ENCODE data around the gene HNRNPA1. TPM values are rescaled to one million over a fixed set of nuclear protein-coding genes. Genes with fewer than 3 reads are reported as not detected.
"Not testable (repeated sequence)": the region's sequence is repeated elsewhere in the genome, so short reads cannot be mapped to it uniquely, and the experiment has no call there.

Gene HNRNPA1
- total RNA-seq: 1,437 and 1,470 TPM in 2 replicates
- polyA plus RNA-seq: 340 and 566 TPM in 2 replicates
- polyA plus RNA-seq (2011; cell fraction: cytosol; rRNA removed): 1,013 and 1,302 TPM in 2 replicates
- polyA plus RNA-seq (2011; cell fraction: nucleus; rRNA removed): 710 and 849 TPM in 2 replicates
- polyA plus RNA-seq (2012): 1,410 and 1,644 TPM in 2 replicates
- 867 and 877 TPM in 2 replicates for polyA minus RNA-seq
- 521 TPM for polyA minus RNA-seq (2011; cell fraction: cytosol; rRNA and poly(A)+ RNA removed)
- polyA minus RNA-seq (2011; cell fraction: nucleus; rRNA and poly(A)+ RNA removed): 264 and 350 TPM in 2 replicates
- Bru-seq, nascent RNA: percentile 100 among the genes with signal in this experiment
- percentile 100 among the genes with signal in this experiment for BruChase-seq, experiment 1, labeled RNA remaining after a 6-hour chase
- percentile 100 among the genes with signal in this experiment for BruChase-seq, experiment 2, labeled RNA remaining after a 2-hour chase
- long read RNA-seq, full-length matches to known transcripts: 1,752 of 1,956 reads
- long read RNA-seq, partial matches to known transcripts: 132 of 1,956 reads
- long read RNA-seq, other reads (novel, unspliced or antisense): 72 of 1,956 reads

DNA sequence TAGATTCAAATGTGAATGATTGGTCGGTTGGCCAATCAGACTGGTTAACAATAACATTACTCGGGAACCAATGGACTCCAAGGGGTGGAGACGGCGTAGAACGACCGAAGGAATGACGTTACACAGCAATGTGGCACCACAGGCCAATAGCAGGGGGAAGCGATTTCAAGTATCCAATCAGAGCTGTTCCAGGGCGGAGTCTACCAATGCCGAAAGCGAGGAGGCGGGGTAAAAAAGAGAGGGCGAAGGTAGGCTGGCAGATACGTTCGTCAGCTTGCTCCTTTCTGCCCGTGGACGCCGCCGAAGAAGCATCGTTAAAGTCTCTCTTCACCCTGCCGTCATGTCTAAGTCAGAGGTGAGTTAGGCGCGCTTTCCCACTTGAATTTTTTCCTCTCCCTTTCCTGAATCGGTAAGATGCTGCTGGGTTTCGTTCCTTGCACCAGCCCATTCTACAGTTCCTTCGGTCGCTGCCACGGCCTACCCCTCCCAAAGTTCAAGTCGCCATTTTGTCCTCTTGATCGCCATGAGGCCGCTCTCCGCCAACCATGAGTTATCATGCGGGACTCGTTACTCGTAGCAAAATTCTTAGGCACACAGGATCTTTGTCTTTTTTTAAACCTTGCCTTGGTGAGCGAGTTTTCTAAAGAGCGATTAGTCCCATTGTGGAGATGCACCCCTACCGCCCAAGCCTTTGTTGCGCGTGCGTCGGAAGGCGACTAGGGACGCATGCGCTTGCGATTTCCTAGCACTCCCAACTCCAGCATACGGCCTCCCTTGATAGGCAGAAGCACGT is at the start of gene HNRNPA1:
Gene HNRNPA1 (plus strand): TSS at position 259 of the 793 bp plus-strand sequence. CDS start 82 bp downstream, at position 341.
- peak; percentile 94 for FAIRE-seq
- POLR2A ChIA-PET: interaction anchor here (0.7 to 3.2 kb wide), 11 partner anchors 10 to 136 kb away, joined by 3 to 29 read pairs (median 7); partner anchors contain the start of gene COPZ1

DNA sequence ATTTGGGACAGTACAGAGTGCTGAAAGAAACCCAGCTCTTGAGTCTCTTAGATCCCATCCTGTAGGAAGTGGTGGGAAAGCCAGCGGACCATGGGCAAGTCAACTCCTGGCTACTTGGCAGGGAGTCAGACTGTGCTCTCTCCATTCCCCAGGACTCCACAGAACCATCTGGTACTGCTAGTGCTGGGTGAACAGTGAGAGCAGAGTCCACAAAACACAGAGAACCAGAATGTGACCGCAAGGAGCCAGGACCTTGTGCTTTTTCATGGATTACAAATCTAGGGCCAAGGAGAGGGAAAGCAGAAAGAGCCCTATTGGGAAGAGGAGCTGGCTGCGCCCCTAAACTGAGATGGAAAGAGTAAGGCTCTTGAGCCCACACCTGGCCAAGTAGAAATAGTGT is 49.3 kb upstream of the HNRNPA1 start:
- H4K20me1 ChIP-seq (replicated peaks; ENCODE audit: control insufficient read depth, extremely low read depth, insufficient read depth, low read length); H3K4me2 ChIP-seq (ENCODE audit: insufficient read depth, low read length); H3K36me3 ChIP-seq (ENCODE audit: control insufficient read depth in 2 of 2, extremely low read depth in 1 of 2, insufficient read depth in 2 of 2, low read length in 2 of 2); intact Hi-C loops (cut with micrococcal nuclease); H2AFZ ChIP-seq (ENCODE audit: low read depth, low read length); H3K4me3 ChIP-seq (replicated peaks in 1 of 3; ENCODE audit: insufficient read depth in 1 of 3, low read depth in 1 of 3, low read length in 3 of 3); H3K9ac ChIP-seq (replicated peaks; ENCODE audit: extremely low read depth, insufficient read depth, low read length); dilution Hi-C loops (cut with MboI; ENCODE audit: extremely low pct_ligation_motif_present, low sequenced_read_pairs); H3K79me2 ChIP-seq (ENCODE audit: control insufficient read depth, insufficient read depth, low read length); H3K9me3 ChIP-seq (replicated peaks; ENCODE audit: control insufficient read depth, insufficient read depth, low read length); POLR2A ChIA-PET; FAIRE-seq; H3K9me1 ChIP-seq (replicated peaks; ENCODE audit: control insufficient read depth, extremely low read depth, insufficient read depth, low read length); DNase-seq (ENCODE audit: low read depth, low spot score); H3K27ac ChIP-seq (ENCODE audit: insufficient read depth, low read depth, low read length); BruUV-seq (replicated peaks); H3K27me3 ChIP-seq (ENCODE audit: control insufficient read depth in 2 of 2, insufficient read depth in 2 of 2, low read length in 2 of 2): not testable (repeated sequence)
- H3K4me1 ChIP-seq (ENCODE audit: control insufficient read depth, extremely low read depth, insufficient read depth, low read length): peaks cover 20% of the 10 kb centered on the region
- CTCF ChIA-PET: interaction anchor here (0.9 kb wide), 1 partner anchor 11 kb away, joined by 3 read pairs; no protein-coding TSS in a partner anchor

More for the DNA sequence above, at the start of gene HNRNPA1:
- Histone ChIP-seq H3K4me2 (ENCODE audit: insufficient read depth, low read length) (peak within 1 kb of the TSS; percentile 95), H3K27ac (ENCODE audit: insufficient read depth, low read depth, low read length) (peak within 1 kb of the TSS; percentile 88), H3K9me3 (replicated peaks; ENCODE audit: control insufficient read depth, insufficient read depth, low read length) (no peaks in the 10 kb centered on the region), H4K20me1 (replicated peaks; ENCODE audit: control insufficient read depth, extremely low read depth, insufficient read depth, low read length) (peaks cover 9% of the 10 kb centered on the region), H2AFZ (ENCODE audit: low read depth, low read length) (peak within 1 kb of the TSS; percentile 48), H3K9me1 (replicated peaks; ENCODE audit: control insufficient read depth, extremely low read depth, insufficient read depth, low read length) (no peaks in the 10 kb centered on the region), H3K27me3 (ENCODE audit: control insufficient read depth in 2 of 2, insufficient read depth in 2 of 2, low read length in 2 of 2) (no peaks in the 10 kb centered on the region), H3K79me2 (ENCODE audit: control insufficient read depth, insufficient read depth, low read length) (peaks cover 80% of the 10 kb centered on the region), H3K36me3 (ENCODE audit: control insufficient read depth in 2 of 2, extremely low read depth in 1 of 2, insufficient read depth in 2 of 2, low read length in 2 of 2) (peaks cover 8 to 19% of the 10 kb centered on the region in 2 experiments), H3K4me1 (ENCODE audit: control insufficient read depth, extremely low read depth, insufficient read depth, low read length) (peaks cover 48% of the 10 kb centered on the region), H3K4me3 (replicated peaks in 1 of 3; ENCODE audit: insufficient read depth in 1 of 3, low read depth in 1 of 3, low read length in 3 of 3) (peak within 1 kb of the TSS; percentile 28 to 78 (median 61)), H3K9ac (replicated peaks; ENCODE audit: extremely low read depth, insufficient read depth, low read length) (peak within 1 kb of the TSS; percentile 84)
- peak; percentile 100 for DNase-seq (ENCODE audit: low read depth, low spot score)
- intact Hi-C loops (cut with micrococcal nuclease) (loop anchor here (1.0 to 5.0 kb wide), 4 partner anchors 45 to 152 kb away; partner anchors contain the start of gene COPZ1), dilution Hi-C loops (cut with MboI; ENCODE audit: extremely low pct_ligation_motif_present, low sequenced_read_pairs) (no loop called here)
- CTCF ChIA-PET: interaction anchor here (0.9 to 3.7 kb wide), 7 partner anchors 15 to 81 kb away, joined by 3 to 39 read pairs (median 8); partner anchors contain the start of gene COPZ1
- TF ChIP-seq MYC (IDR thresholded peaks at IDR 0.05; ENCODE audit: low read depth, low read length) (peak; percentile 89), POLR2AphosphoS5 (IDR thresholded peaks at IDR 0.05; ENCODE audit: insufficient read depth, low read depth, low read length) (peak; percentile 99), POLR2A (IDR thresholded peaks at IDR 0.05; ENCODE audit: low read depth, low read length) (peak; percentile 100)
- TF ChIP-seq, protein P1, sequence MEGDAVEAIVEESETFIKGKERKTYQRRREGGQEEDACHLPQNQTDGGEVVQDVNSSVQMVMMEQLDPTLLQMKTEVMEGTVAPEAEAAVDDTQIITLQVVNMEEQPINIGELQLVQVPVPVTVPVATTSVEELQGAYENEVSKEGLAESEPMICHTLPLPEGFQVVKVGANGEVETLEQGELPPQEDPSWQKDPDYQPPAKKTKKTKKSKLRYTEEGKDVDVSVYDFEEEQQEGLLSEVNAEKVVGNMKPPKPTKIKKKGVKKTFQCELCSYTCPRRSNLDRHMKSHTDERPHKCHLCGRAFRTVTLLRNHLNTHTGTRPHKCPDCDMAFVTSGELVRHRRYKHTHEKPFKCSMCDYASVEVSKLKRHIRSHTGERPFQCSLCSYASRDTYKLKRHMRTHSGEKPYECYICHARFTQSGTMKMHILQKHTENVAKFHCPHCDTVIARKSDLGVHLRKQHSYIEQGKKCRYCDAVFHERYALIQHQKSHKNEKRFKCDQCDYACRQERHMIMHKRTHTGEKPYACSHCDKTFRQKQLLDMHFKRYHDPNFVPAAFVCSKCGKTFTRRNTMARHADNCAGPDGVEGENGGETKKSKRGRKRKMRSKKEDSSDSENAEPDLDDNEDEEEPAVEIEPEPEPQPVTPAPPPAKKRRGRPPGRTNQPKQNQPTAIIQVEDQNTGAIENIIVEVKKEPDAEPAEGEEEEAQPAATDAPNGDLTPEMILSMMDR (IDR thresholded peaks at IDR 0.05; ENCODE audit: extremely low read depth in 1 of 2, insufficient read depth in 1 of 2, low read depth in 1 of 2, low read length in 2 of 2): no peak
- TF ChIP-seq, protein P2, sequence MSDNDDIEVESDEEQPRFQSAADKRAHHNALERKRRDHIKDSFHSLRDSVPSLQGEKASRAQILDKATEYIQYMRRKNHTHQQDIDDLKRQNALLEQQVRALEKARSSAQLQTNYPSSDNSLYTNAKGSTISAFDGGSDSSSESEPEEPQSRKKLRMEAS (IDR thresholded peaks at IDR 0.05; ENCODE audit: insufficient read depth, insufficient read length): peak; percentile 79
- TSS peak; percentile 52 for BruUV-seq (replicated peaks)
